ENCODE measurements around the gene UNC45A. TPM values are rescaled to one million over a fixed set of nuclear protein-coding genes. Genes with fewer than 3 reads are reported as not detected.

UNC45A gene
- total and polyA plus RNA-seq, 2 of the 13 experiments (the other 11 are each of a cell fraction or from before 2014, with no cell fraction given): 33.8 to 39.7 TPM

GRCh38 chr15:90998737-90999136 lies 63.7 kb downstream of the UNC45A start (continued):
- TF ChIP-seq ZBTB25 (CRISPR knock-in tag; IDR thresholded peaks at IDR 0.05) (no peak), RNF219 (CRISPR knock-in tag; IDR thresholded peaks at IDR 0.05) (no peak), GTF3A (CRISPR knock-in tag; conservative IDR thresholded peaks at IDR 0.05) (no peak), HOXD1 (CRISPR knock-in tag; IDR thresholded peaks at IDR 0.05) (no peak), DNMT1 (CRISPR knock-in tag; IDR thresholded peaks at IDR 0.05) (no peak), ZNF543 (CRISPR knock-in tag; IDR thresholded peaks at IDR 0.05) (no peak), TOE1 (CRISPR knock-in tag; IDR thresholded peaks at IDR 0.05) (no peak), YEATS4 (CRISPR knock-in tag; IDR thresholded peaks at IDR 0.05; ENCODE audit: borderline replicate concordance) (no peak), ZNF773 (CRISPR knock-in tag; IDR thresholded peaks at IDR 0.05; ENCODE audit: borderline replicate concordance) (no peak), ZNF556 (CRISPR knock-in tag; IDR thresholded peaks at IDR 0.05; ENCODE audit: borderline replicate concordance) (no peak), ZNF775 (CRISPR knock-in tag; IDR thresholded peaks at IDR 0.05; ENCODE audit: borderline replicate concordance) (no peak), ZNF138 (CRISPR knock-in tag; IDR thresholded peaks at IDR 0.05; ENCODE audit: low read depth) (no peak), SATB2 (CRISPR knock-in tag; IDR thresholded peaks at IDR 0.05) (no peak)

Data from HepG2 (cell line).